Right atrium auricular region (tissue), 2 donors: Measurements from ENCODE around the gene MTM1. TPM values are rescaled to one million over a fixed set of nuclear protein-coding genes. Genes with fewer than 3 reads are reported as not detected.

Experiments
- DNase-seq: peaks from one replicate; pipeline ENCODE4 v3.0.0-alpha.2; 2019; ENCODE audit warnings: low spot score
- H3K27ac ChIP-seq, 2 donors: fragments of 200-600 bp; sonication (generic); 1 replicate in 1 of 2; 2 replicates in 1 of 2; pipeline ENCODE4 v1.5.1; 2016 to 2019
- H3K27me3 ChIP-seq, 2 donors: fragments of 200-600 bp; sonication (generic); one replicate each; pipeline versions ENCODE4 v1.5.1 to v1.6.0; 2017 to 2019
- H3K36me3 ChIP-seq: fragments of 200-600 bp; sonication (generic); one replicate; pipeline ENCODE4 v1.5.1; 2016
- H3K4me1 ChIP-seq, 2 donors: fragments of 200-600 bp; sonication (generic); one replicate each; pipeline versions ENCODE4 v1.5.1 to v1.6.0; 2017 to 2019
- H3K4me3 ChIP-seq, 2 donors: fragments of 200-600 bp; sonication (generic); 1 replicate in 1 of 2; 2 replicates in 1 of 2; pipeline ENCODE4 v1.5.1; 2017 to 2019; ENCODE audit warnings: mild to moderate bottlenecking in 1 of 2, moderate library complexity in 1 of 2
- H3K9me3 ChIP-seq, 2 donors: fragments of 200-600 bp; sonication (generic); one replicate each; pipeline ENCODE4 v1.5.1; 2019
- total RNA-seq, 2 donors: library from RNA; depleted of rRNA; stranded (reverse); fragments of >200 nt; gene quantifications; one replicate each; pipeline ENCODE4 v1.1.0, GENCODE V29; 2016
- TF ChIP-seq, protein P1 (sequence below), 2 donors: fragments of 200-600 bp; sonication (generic); IDR thresholded peaks; one replicate each; pipeline ENCODE4 v1.5.1; 2019; ENCODE audit warnings: antibody characterized with exemption in 2 of 2

MTM1 gene
- total RNA-seq, 2 donors from 2014 or later = 9.0 to 9.4 TPM

DNA sequence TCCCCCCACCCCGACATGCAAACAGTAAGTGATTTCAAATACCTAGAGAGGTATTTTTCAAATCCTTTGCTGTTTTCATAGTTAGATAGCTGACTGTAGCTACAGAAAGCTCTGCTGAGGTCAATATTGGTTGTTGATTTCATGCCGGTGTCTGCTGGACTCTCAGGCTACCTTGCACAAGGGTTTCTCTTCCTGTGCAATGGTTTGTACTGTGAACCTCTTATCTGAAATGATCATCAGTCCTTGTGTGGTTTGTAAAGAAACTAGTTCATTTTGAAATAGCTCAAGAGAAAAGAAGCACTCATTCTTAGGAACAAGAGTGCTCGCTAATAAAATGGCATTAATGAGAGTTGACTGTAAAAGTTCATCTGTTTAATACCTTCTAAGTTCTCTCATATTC is 2.1 kb downstream of the MTM1 start:
- Histone ChIP-seq H3K4me1 (peaks cover 0 to 10% of the 10 kb centered on the region in 2 donors), H3K27ac (no peak overlapping the region), H3K36me3 (no peaks in the 10 kb centered on the region), H3K9me3 (no peaks in the 10 kb centered on the region), H3K4me3 (no peak overlapping the region), H3K27me3 (no peaks in the 10 kb centered on the region)
- TF ChIP-seq, protein P1, sequence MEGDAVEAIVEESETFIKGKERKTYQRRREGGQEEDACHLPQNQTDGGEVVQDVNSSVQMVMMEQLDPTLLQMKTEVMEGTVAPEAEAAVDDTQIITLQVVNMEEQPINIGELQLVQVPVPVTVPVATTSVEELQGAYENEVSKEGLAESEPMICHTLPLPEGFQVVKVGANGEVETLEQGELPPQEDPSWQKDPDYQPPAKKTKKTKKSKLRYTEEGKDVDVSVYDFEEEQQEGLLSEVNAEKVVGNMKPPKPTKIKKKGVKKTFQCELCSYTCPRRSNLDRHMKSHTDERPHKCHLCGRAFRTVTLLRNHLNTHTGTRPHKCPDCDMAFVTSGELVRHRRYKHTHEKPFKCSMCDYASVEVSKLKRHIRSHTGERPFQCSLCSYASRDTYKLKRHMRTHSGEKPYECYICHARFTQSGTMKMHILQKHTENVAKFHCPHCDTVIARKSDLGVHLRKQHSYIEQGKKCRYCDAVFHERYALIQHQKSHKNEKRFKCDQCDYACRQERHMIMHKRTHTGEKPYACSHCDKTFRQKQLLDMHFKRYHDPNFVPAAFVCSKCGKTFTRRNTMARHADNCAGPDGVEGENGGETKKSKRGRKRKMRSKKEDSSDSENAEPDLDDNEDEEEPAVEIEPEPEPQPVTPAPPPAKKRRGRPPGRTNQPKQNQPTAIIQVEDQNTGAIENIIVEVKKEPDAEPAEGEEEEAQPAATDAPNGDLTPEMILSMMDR (IDR thresholded peaks at IDR 0.05) = no peak
- DNase-seq = no peak

DNA sequence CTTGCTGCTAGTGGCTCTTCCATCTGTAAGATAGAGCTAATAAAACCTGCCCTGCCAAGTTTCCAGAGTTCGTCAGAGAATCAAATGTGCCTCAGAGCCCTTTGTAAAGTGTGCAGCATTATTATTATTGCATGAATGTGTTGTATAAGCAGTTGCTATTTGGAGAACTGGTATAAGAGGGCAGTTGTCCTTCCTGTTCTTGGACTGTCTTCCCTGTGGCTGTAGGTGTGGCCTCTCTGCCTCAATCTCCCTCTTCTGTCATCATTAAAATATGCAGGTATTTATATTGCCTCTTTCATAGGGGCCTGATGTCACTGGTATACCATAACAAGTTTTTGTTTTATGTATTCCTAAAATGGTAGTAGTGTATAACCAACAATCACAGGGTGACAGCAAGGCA is 3.8 kb downstream of the MTM1 start:
- Histone ChIP-seq H3K27me3 (no peaks in the 10 kb centered on the region), H3K27ac (no peak overlapping the region), H3K4me3 (no peak overlapping the region), H3K36me3 (no peaks in the 10 kb centered on the region), H3K4me1 (peaks cover 0 to 10% of the 10 kb centered on the region in 2 donors), H3K9me3 (no peaks in the 10 kb centered on the region)
- DNase-seq = no peak
- TF ChIP-seq, protein P1 (IDR thresholded peaks at IDR 0.05) = no peak

DNA sequence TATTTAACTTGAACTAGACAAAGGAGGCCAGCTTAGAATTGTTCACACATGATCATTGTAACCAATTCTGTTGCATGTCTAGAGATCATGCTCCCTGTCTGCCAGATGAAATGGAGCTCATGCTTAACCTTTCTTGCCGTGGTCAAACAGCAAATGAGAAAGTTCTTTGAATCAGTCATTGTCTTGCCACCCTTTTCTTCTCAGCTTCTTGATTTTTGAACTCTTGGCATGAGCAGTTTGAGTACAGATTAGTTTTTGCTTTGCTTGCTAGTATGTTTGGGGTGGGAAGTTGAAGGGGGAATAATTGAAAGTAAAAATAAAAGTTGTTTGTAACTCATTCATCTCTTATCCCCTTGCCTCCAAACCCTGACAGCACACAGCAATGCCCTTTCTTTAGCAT is 4.7 kb downstream of the MTM1 start:
- no peak for DNase-seq
- H3K27me3 ChIP-seq = no peaks in the 10 kb centered on the region
- no peak overlapping the region for H3K4me3 ChIP-seq
- no peaks in the 10 kb centered on the region for H3K36me3 ChIP-seq
- peaks cover 0 to 10% of the 10 kb centered on the region in 2 donors for H3K4me1 ChIP-seq
- TF ChIP-seq, protein P1 (IDR thresholded peaks at IDR 0.05) = no peak
- H3K9me3 ChIP-seq = peaks cover 0 to 1% of the 10 kb centered on the region in 2 donors
- no peak overlapping the region for H3K27ac ChIP-seq

DNA sequence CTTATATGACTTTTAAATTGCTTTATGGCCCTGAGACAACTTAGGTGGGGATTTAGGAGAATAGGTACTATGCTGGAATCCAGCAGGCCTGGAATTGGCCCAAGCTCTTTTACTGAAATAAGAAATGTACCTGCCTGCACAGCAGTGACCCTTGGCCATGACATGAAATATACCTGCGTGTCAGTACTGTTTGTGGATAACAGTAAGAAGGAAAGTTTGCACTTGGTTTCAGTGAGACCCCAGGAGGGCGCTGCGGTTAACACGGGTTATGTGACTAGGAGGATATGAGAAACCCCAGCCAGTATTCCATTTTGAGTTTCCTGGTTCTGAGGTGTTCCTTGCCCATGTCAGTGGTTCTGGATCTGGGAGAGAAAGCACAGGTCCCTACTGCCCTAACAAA is 5.3 kb downstream of the MTM1 start:
- TF ChIP-seq, protein P1 (IDR thresholded peaks at IDR 0.05) = no peak
- no peak overlapping the region for H3K4me3 ChIP-seq
- H3K9me3 ChIP-seq = peaks cover 0 to 5% of the 10 kb centered on the region in 2 donors
- H3K27ac ChIP-seq = no peak overlapping the region
- no peaks in the 10 kb centered on the region for H3K36me3 ChIP-seq
- peaks cover 0 to 10% of the 10 kb centered on the region in 2 donors for H3K4me1 ChIP-seq
- H3K27me3 ChIP-seq = no peaks in the 10 kb centered on the region
- DNase-seq = no peak

DNA sequence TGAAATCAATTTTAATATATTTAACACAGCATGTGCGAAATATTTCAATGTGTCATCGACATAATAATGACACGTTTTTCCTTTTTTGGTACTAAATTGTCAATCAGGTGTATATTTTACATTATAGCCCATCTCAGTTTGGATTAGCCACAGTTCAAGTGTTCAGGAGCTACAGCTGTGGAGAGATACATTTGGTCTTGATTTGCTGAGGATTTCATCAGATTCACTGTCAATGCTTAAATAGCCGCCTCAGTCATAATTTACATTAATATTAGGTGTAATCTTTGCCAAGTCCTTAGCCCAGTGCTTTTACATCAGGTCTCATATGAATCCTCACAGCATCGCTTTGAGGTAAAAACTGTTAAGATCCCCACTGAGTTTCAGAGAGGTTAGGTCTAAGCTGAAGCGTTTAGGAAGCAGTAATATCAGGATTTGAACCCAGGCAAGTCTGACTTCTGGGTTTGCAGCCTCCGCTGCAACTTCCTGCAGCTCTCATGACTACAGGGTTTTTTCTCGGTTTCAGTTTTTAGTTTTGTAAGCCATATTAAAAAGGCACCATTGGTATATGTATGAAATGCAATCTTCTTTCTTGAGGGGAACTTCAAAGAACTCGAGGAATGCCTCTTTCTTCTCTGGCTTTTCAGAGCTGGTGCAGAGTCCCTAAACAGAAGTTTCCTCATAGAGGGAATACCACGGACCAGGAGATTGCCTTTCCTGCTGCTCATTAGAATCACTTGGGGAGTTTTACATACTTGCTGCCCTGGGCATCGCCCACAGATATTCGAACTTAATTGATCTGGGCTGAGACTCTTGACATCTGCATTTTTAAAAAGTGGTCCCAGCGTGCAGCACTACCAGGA is 6.4 kb downstream of the MTM1 start:
- Histone ChIP-seq H3K4me1 (peaks cover 0 to 5% of the 10 kb centered on the region in 2 donors), H3K27ac (no peak overlapping the region), H3K9me3 (peaks cover 0 to 5% of the 10 kb centered on the region in 2 donors), H3K27me3 (no peaks in the 10 kb centered on the region), H3K36me3 (no peaks in the 10 kb centered on the region), H3K4me3 (no peak overlapping the region)
- TF ChIP-seq, protein P1 (IDR thresholded peaks at IDR 0.05) = no peak
- no peak for DNase-seq
